Muscle of leg (tissue), 11 donors: ENCODE measurements around the gene SHISA8. TPM values are rescaled to one million over a fixed set of nuclear protein-coding genes. Genes with fewer than 3 reads are reported as not detected.

Experiments
- DNase-seq: peaks from one replicate; pipeline ENCODE4 v3.0.0; 2013
- H3K27ac ChIP-seq: one replicate; pipeline ENCODE4 v1.5.1; 2013; ENCODE audit warnings: mild to moderate bottlenecking, low read length, control low read depth
- H3K27me3 ChIP-seq: one replicate; pipeline ENCODE4 v1.6.1; 2013; ENCODE audit warnings: low read length; ENCODE audit not compliant: control insufficient read depth, insufficient read depth
- H3K36me3 ChIP-seq: one replicate; pipeline ENCODE4 v1.6.1; 2013; ENCODE audit warnings: low read length; ENCODE audit not compliant: control insufficient read depth, insufficient read depth
- H3K4me1 ChIP-seq: one replicate; pipeline ENCODE4 v1.6.1; 2013; ENCODE audit warnings: low read length; ENCODE audit not compliant: control insufficient read depth, insufficient read depth
- H3K4me3 ChIP-seq: one replicate; pipeline ENCODE4 v1.5.1; 2013; ENCODE audit warnings: low read length, control low read depth
- H3K9me3 ChIP-seq: replicated peaks from 2 replicates; pipeline ENCODE4 v1.6.1; 2013; ENCODE audit warnings: low read depth, low read length; ENCODE audit not compliant: control insufficient read depth
- WGBS: methylation state at CpG from one replicate; pipeline ENCODE4 v1.1.5; 2013; ENCODE audit warnings: missing lambda C conversion rate; ENCODE audit not compliant: insufficient coverage; 5-methylcytosine and 5-hydroxymethylcytosine counted together
- polyA plus RNA-seq, 8 donors: library from polyadenylated mRNA; unstranded; fragments of 120-200 nt; gene quantifications; one replicate each; pipeline versions ENCODE4 v1.2.1 to v1.2.3, GENCODE V29; 2013; ENCODE audit warnings: inconsistent platforms in 1 of 8, low replicate concordance in 1 of 8; ENCODE audit not compliant: insufficient read length in 8 of 8, insufficient read depth in 1 of 8
- total RNA-seq: library from RNA; stranded (reverse); fragments of 120-200 nt; gene quantifications from one replicate; pipeline ENCODE4 v1.2.4, GENCODE V29; 2013

Gene SHISA8
- total and polyA plus RNA-seq, 9 donors: 0.09 to 0.39 (median 0.20) TPM; not detected in 1

DNA sequence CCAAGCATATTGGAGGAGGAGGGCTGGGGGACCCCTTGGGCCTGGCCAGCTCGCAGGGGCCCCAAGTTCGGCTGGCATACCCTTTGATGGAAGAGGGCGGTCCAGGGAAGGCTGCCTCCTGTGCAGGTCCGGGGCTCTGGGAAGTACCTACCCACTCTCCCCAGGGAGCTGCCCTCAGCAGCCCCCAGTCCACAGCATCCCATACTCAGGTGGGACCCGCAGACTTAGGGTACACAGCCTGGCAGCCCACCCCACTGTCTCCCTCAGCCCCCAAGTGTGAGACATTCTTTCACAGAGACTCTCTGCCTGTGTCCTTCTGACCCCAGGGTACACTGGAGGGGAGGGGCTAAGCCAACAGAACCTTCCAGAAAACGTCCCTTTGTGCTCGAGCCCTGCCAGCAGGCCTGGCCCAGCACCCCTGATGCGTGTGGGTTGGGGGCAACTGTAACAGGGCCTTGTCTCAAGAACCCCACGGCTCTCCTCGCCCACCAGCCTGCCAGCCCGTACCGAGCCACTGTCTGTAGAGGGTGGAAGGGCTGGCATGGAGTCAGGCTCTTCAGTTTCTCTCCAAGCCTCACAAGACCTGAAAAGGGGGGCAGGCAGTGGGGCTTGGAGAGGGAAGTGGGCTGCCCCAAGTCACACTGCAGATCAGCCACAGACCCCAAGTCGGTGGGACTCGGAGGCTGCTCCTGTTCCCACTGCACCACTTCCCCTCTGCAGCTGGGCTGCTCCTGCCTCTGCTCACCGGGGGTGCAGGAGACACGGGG lies 18.7 kb upstream of the SHISA8 start:
- Histone ChIP-seq H3K4me3 (no peak overlapping the region), H3K36me3 (peaks cover 3% of the 10 kb centered on the region), H3K9me3 (no peaks in the 10 kb centered on the region), H3K27me3 (peaks cover 2% of the 10 kb centered on the region), H3K4me1 (peaks cover 12% of the 10 kb centered on the region), H3K27ac (no peak overlapping the region)
- no peak for DNase-seq
- WGBS: 59% methylated on average over 10 of the region's 16 CpGs

DNA sequence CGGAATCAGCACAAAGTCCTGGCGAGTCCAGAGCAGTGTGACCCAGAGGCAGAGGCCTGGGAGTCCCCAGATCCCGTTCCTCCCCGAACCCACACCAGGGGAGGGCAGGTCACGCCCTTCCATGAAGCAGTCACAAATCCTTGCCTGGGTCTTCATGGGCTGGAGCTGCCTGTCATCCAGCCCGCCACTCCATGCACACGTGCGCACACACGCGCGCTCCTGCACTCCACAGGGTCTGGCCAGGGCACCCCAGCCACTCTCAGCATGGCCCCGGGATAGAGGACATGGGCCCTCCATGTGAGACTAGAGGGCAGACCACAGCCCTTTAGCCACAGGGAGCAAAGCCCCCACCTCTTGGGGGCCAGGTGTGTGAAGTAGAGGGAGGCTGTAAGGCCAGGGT lies 17.5 kb upstream of the SHISA8 start:
- Histone ChIP-seq H3K4me3 (no peak overlapping the region), H3K36me3 (peaks cover 3% of the 10 kb centered on the region), H3K27ac (no peak overlapping the region), H3K9me3 (no peaks in the 10 kb centered on the region), H3K4me1 (peaks cover 12% of the 10 kb centered on the region), H3K27me3 (peaks cover 13% of the 10 kb centered on the region)
- 80% methylated on average over 12 of the region's 12 CpGs for WGBS
- no peak for DNase-seq

DNA sequence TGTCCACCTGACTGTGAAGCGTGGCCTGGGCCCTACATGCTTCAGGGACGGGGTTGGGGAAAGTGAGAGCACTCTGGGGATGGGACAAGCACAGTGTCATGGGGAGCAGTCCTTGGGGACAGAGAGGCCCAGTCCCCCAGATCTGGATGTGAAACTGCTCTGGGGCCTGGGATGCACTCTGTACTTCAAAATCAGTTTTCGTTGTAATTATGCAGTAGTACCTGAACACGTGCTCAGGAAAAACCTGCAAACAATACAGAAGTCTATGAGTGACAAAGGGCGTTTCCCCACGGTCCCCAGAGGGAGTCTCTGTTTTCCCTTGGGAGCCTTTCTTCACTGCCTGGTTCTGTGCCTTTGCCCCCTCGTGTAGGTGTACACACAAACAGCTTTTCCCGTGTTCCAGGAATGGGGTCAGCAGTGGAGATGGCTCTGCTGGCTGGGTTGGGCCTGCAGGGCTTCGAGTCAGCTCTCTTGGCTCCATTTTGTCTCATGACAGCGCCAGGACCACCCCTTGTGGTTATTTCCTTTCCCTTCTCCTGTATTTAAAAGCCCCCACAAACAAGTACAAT lies 16.9 kb upstream of the SHISA8 start:
- no peaks in the 10 kb centered on the region for H3K36me3 ChIP-seq
- peaks cover 19% of the 10 kb centered on the region for H3K27me3 ChIP-seq
- no peak overlapping the region for H3K4me3 ChIP-seq
- DNase-seq: no peak
- WGBS: 63% methylated on average over 6 of the region's 10 CpGs
- no peaks in the 10 kb centered on the region for H3K9me3 ChIP-seq
- no peak overlapping the region for H3K27ac ChIP-seq
- peaks cover 12% of the 10 kb centered on the region for H3K4me1 ChIP-seq

DNA sequence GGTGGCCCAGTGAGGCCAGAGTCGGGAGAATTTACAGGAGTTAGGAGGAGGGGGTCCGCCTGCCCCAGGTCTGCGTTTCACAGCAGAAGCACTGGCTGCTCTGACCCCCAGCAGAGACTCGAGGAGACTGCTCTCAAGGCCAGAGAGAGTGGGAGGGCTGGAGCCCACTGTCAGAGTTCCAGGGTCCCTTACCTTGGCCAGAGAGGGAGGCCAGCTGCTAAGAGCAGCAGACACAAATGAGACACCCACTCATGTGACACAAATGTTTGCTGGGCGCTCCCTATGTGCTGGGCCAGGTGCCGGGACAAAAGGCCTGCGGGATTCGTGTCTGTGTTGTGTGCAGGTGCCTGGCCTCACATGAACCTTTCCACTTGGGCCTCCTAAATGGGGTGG lies 14.5 kb upstream of the SHISA8 start:
- Histone ChIP-seq H3K27ac (no peak overlapping the region), H3K4me3 (no peak overlapping the region), H3K4me1 (peaks cover 15% of the 10 kb centered on the region), H3K27me3 (peaks cover 37% of the 10 kb centered on the region), H3K36me3 (no peaks in the 10 kb centered on the region), H3K9me3 (no peaks in the 10 kb centered on the region)
- 28% methylated on average over 6 of the region's 8 CpGs for WGBS
- DNase-seq: peak; percentile 49

DNA sequence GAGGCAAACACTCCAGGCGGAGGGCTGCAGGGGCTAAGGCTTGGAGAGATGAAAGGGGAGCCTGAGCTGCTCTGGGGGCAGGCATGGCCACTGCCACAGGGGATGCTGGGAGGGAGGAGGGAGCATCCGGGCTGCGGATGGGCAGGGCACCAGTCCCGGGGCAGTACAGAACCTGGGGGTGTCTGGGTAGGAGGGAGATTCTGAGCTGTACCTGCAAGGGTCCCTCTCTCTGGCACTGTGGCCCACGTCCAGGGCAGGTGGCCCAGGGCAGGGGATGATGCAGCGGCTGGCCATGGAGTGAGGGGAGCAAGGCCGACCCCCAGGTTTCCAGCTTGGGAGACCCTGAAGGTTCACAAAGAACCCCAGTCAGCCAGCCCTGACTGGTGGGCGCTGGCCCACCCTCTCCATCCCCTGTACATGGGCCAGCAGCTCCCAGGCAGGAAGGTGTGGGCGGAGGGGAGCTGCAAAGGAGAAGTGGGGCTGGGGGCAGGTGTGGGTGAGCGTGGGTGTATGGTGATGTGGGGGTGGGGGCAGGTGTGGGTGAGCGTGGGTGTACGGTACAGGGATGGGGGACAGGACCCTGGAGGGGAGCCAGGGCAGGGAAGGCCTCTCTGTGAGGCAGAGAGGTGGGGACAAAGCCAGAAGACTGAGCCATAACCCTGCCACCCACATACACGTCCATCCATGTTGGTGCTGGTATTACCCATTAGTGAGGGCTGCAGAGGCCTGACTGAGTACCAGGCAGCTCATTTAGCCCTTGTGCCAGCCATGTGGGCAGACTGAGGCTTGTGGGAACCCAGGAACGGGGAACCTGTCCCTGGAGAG lies 13.9 kb upstream of the SHISA8 start:
- WGBS: 28% methylated on average over 9 of the region's 14 CpGs
- Histone ChIP-seq H3K9me3 (no peaks in the 10 kb centered on the region), H3K4me3 (no peak overlapping the region), H3K36me3 (no peaks in the 10 kb centered on the region), H3K27ac (no peak overlapping the region), H3K4me1 (peaks cover 15% of the 10 kb centered on the region), H3K27me3 (peaks cover 37% of the 10 kb centered on the region)
- no peak for DNase-seq

DNA sequence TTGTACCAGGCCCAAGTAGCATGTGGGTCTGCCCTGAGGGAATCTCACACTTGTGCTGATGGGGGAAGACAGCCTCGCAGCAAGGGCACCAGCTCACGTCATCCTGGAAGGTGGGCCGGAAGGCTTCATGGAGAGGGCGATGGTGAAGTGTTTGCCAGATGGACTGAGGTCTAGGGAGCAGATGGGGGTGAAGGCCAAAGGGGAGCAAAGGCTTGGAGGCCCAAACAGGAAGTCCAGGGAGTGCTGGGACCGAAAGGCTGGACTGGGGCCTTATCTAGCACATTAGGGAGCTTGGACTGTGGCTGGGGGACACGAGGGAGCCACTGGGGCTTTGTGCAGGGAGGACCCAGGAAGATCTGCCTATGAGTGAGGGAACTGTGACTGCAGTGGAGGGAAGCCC lies 12.9 kb upstream of the SHISA8 start:
- H3K4me3 ChIP-seq: no peak overlapping the region
- H3K4me1 ChIP-seq: peaks cover 15% of the 10 kb centered on the region
- H3K9me3 ChIP-seq: no peaks in the 10 kb centered on the region
- no peaks in the 10 kb centered on the region for H3K36me3 ChIP-seq
- 42% methylated on average over 6 of the region's 6 CpGs for WGBS
- DNase-seq: no peak
- H3K27ac ChIP-seq: no peak overlapping the region
- H3K27me3 ChIP-seq: peaks cover 42% of the 10 kb centered on the region

DNA sequence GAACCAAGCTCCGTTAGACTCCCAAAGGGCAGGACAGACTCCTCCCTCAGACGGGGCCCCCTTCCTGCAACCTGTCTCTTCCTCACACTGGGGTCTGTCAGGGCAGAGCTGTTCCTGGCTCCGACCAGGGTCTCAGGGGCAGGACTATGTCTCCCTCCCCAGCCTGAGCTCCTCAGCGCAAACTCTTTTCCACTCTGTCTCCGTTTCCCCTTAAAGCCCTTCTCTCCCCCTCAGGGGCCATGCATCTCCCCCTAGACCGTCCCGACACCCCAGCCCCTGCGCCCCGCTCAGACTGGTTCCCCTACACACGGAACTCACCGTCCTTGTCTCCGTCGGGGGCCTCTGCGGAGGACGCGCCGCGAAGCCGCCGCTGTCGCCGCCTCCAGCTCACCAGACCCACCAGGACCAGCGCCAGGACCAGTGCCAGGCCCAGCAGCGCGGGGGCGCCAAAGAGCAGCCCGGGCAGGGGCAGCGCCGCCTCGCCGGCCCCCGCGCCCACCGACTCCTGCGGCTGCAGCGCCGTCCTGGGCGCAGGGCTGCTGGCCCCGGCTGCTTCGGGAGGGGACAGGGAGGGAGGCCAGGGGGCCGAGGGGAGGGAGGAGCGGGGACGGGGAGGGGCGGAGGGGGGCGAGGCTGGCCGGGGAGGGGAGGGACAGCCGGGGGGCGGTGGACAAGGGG lies 11.0 kb upstream of the SHISA8 start:
- peaks cover 15% of the 10 kb centered on the region for H3K4me1 ChIP-seq
- 2% methylated on average over 34 of the region's 48 CpGs for whole genome bisulfite sequencing
- H3K9me3 ChIP-seq: no peaks in the 10 kb centered on the region
- no peaks in the 10 kb centered on the region for H3K36me3 ChIP-seq
- H3K27me3 ChIP-seq: peaks cover 44% of the 10 kb centered on the region
- DNase-seq: peak; percentile 63
- peak overlapping the region; percentile 15 for H3K4me3 ChIP-seq
- no peak overlapping the region for H3K27ac ChIP-seq

DNA sequence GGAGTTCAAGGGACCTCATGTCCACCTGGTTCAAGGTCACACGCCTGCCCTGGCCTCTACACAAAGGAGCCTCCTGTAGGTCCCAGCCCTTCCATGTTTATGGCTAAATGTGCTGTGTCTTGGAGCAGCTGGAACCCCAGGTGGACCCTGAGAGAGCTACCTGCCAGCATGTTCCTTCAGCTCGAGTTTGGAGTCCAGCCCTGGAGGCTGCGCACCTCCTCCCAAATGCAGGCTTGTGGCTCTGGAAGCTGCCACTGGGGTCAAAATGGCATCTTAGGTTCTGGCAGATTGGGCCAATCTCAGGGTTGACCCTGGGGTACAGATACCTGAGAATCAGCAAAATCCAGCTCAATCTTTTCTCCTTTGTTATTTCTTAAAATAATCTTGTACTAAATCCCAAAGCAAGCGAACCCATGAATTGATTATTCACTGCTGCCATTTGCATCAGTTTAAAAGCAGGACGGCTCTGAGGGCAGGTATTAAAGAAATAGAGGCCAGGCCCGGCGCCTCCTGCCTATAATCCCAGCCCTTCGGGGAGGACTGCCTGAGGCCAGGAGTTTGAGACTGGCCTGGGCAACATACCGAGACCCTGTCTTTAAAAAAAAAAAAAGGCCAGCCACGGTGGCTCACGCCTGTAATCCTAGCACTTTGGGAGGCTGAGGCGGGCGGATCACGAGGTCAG lies 8.9 kb upstream of the SHISA8 start:
- DNase-seq: no peak
- Histone ChIP-seq H3K4me1 (peaks cover 26% of the 10 kb centered on the region), H3K27me3 (peaks cover 66% of the 10 kb centered on the region), H3K9me3 (no peaks in the 10 kb centered on the region), H3K4me3 (no peak overlapping the region), H3K27ac (no peak overlapping the region), H3K36me3 (no peaks in the 10 kb centered on the region)
- 83% methylated on average over 12 of the region's 14 CpGs for WGBS

DNA sequence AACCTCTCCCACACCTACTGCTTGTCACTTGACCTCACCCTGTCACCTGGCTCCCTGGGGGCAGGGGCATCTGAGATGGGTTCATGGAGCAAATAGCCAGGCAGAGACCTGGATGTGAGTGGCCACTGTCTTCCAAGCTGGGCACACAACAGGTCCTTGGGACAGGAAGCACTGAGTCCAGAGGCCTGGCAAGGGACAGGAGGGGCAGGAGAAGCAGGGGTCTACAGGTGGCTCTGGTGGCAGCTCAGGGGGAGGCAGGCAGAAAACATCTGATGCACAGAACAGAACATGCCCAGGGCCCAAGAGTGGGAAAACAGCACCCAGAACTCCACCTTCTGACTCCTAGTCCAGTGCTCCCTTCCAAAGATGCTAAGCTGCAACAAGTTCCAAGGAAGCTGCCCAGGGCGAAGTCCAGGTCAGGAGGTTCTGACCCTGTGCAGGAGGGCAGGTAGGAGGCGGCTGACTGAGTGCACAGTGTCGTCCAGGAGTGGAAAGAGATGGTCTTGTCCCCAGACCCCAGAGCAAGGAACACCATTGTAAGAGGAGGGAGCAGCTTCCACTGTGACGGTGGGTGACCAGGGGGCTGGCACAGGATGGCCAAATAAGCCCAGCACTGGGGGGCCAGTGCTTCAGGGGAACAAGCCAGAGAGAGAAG lies 8.2 kb upstream of the SHISA8 start:
- no peaks in the 10 kb centered on the region for H3K9me3 ChIP-seq
- H3K27ac ChIP-seq: no peak overlapping the region
- no peak overlapping the region for H3K4me3 ChIP-seq
- 77% methylated on average over 4 of the region's 4 CpGs for WGBS
- peaks cover 66% of the 10 kb centered on the region for H3K27me3 ChIP-seq
- DNase-seq: no peak
- H3K36me3 ChIP-seq: no peaks in the 10 kb centered on the region
- H3K4me1 ChIP-seq: peaks cover 27% of the 10 kb centered on the region
